Measurements from ENCODE around the gene KRT16. TPM values are rescaled to one million over a fixed set of nuclear protein-coding genes. Genes with fewer than 3 reads are reported as not detected.

KRT16 gene
- total RNA-seq, 1 experiment from 2014 or later: not detected

DNA sequence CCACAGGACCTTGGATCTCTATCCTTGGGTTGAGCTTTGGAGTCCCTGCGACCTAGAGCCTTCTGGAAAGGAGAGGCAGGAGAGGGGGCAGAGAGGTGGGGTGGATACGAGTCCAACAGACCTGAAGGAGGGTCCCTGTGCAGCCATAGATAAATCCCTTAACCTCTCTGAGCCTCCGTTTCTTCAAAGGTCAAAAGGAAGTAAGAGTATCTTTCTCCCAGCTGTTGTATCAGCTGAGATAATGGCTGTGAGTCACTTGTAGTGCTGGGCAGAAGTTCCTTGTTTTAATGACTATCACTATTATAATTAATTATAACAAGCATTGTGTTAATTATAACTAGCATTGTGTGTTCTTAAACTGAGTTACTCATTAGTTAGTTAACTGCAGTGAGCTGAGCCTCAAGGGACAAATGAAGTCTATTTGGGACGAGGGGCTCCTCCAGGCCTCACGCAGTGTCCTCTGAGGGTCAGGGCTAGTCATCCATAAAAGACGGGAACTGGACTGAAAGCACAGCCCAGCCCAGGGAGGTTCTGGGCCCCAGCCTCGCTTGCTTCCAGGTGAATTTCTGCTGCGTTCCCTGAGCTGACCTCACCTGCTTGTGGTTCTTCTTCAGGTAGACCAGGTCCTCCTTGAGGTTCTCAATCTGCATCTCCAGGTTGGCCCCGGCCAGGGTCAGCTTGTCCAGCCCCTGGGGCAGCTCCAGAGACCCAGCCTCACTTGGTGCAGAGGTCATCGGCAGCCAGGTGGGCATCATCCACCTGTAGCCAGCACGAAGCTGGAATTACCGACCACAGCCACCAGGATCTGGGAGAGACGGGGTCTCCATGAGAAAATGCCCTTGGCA lies 17.5 kb upstream of the KRT16 start:
- no peak for DNase-seq
- Histone ChIP-seq H3K79me2 (ENCODE audit: insufficient read depth, low read length) (no peaks in the 10 kb centered on the region), H3K23ac (ENCODE audit: insufficient read length, low read depth, low read length) (no peak overlapping the region), H3K9me3 (ENCODE audit: control insufficient read depth, low read depth, low read length) (no peaks in the 10 kb centered on the region), H3K27ac (ENCODE audit: insufficient read length, low read depth, low read length) (no peak overlapping the region), H2AK5ac (ENCODE audit: insufficient read length, low read length) (no peak overlapping the region), H4K8ac (replicated peaks; ENCODE audit: insufficient read length, low read depth, low read length) (no peak overlapping the region), H3K4ac (ENCODE audit: low read depth, low read length) (no peak overlapping the region), H3K4me2 (ENCODE audit: insufficient read depth, insufficient read length, low read length) (no peak overlapping the region), H4K91ac (ENCODE audit: insufficient read length, low read depth, low read length) (no peak overlapping the region), H2BK12ac (ENCODE audit: insufficient read length, low read depth, low read length) (no peak overlapping the region), H2BK15ac (ENCODE audit: low read depth, low read length) (no peak overlapping the region), H3K56ac (ENCODE audit: insufficient read length, low read depth, low read length) (no peak overlapping the region), H2BK5ac (ENCODE audit: insufficient read length, low read length) (no peak overlapping the region), H2BK120ac (ENCODE audit: low read depth, low read length, poor library complexity, severe bottlenecking) (no peak overlapping the region), H3K27me3 (ENCODE audit: insufficient read depth, low read length) (no peaks in the 10 kb centered on the region), H4K5ac (ENCODE audit: insufficient read length, low read depth, low read length) (no peak overlapping the region), H4K20me1 (ENCODE audit: control insufficient read depth, insufficient read depth, insufficient read length) (no peaks in the 10 kb centered on the region), H3K4me1 (ENCODE audit: insufficient read depth, low read length) (no peaks in the 10 kb centered on the region; the same call in 1 of the 2 replicates), H2AFZ (ENCODE audit: low read length) (no peak overlapping the region), H3K14ac (ENCODE audit: insufficient read depth, low read length) (no peak overlapping the region), H3K18ac (ENCODE audit: insufficient read length, low read depth, low read length) (no peak overlapping the region), H3T11ph (ENCODE audit: low read length) (no peak overlapping the region), H2BK20ac (ENCODE audit: low read depth, low read length, poor library complexity, severe bottlenecking) (no peak overlapping the region), H3K9ac (ENCODE audit: extremely low read depth, insufficient read length, low read length) (no peak overlapping the region), H3K23me2 (ENCODE audit: insufficient read length, low read depth, low read length, poor library complexity, severe bottlenecking) (no peaks in the 10 kb centered on the region), H3K79me1 (ENCODE audit: insufficient read depth, low read depth, low read length, poor library complexity, severe bottlenecking) (no peaks in the 10 kb centered on the region)
- Mint-ChIP-seq H3K36me3 (ENCODE audit: insufficient read depth in 1 of 3, low read depth in 3 of 3) (no peaks in the 10 kb centered on the region), H3K4me3 (no peak overlapping the region), H3K4me1 (peaks cover 23 to 29% of the 10 kb centered on the region in 2 experiments), H3K27me3 (ENCODE audit: low read depth) (no peaks in the 10 kb centered on the region), H3K27ac (no peak overlapping the region), H3K9me3 (no peaks in the 10 kb centered on the region)
- whole genome bisulfite sequencing (ENCODE audit: extremely low coverage, insufficient read length, low lambda C conversion rate): no CpG with 5 or more reads among the region's 13 CpGs
- TF ChIP-seq, protein P1, sequence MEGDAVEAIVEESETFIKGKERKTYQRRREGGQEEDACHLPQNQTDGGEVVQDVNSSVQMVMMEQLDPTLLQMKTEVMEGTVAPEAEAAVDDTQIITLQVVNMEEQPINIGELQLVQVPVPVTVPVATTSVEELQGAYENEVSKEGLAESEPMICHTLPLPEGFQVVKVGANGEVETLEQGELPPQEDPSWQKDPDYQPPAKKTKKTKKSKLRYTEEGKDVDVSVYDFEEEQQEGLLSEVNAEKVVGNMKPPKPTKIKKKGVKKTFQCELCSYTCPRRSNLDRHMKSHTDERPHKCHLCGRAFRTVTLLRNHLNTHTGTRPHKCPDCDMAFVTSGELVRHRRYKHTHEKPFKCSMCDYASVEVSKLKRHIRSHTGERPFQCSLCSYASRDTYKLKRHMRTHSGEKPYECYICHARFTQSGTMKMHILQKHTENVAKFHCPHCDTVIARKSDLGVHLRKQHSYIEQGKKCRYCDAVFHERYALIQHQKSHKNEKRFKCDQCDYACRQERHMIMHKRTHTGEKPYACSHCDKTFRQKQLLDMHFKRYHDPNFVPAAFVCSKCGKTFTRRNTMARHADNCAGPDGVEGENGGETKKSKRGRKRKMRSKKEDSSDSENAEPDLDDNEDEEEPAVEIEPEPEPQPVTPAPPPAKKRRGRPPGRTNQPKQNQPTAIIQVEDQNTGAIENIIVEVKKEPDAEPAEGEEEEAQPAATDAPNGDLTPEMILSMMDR (conservative IDR thresholded peaks at IDR 0.05): no peak
